H1 (cell line): Measurements from ENCODE around the gene TRABD2A. TPM values are rescaled to one million over a fixed set of nuclear protein-coding genes. Genes with fewer than 3 reads are reported as not detected.

Experiments used
- CTCF ChIA-PET: fragments of 300-600 bp; sonication (Branson Sonifier 250); formaldehyde crosslinking; loops from one replicate; lab custom pipeline; 2021; ENCODE audit not compliant: partially characterized antibody; lab: Charles Lee
- POLR2A ChIA-PET: fragments of 300-600 bp; sonication (Branson Sonifier 250); formaldehyde crosslinking; loops from one replicate; lab custom pipeline; 2021; ENCODE audit warnings: inconsistent platforms; ENCODE audit not compliant: partially characterized antibody; lab: Charles Lee
- DNase-seq, 2 experiments: peaks; one replicate each; pipeline versions ENCODE4 v3.0.0 to v3.0.0-alpha.2; 2010 to 2022; ENCODE audit warnings: low spot score in 2 of 2, low read depth in 1 of 2, mixed read lengths in 1 of 2
- FAIRE-seq: peaks from 2 replicates; lab custom pipeline; 2011; peaks lifted over from hg19 to GRCh38; lab: Jason Lieb, UNC
- H2AFZ ChIP-seq: 2 replicates; pipeline ENCODE4 v1.8.1; 2012; ENCODE audit warnings: low read length, inconsistent platforms
- H2AK5ac ChIP-seq: 2 replicates; pipeline ENCODE4 v1.6.1; 2013; ENCODE audit warnings: low read depth, low read length
- H2BK120ac ChIP-seq: replicated peaks from 2 replicates; pipeline ENCODE3; 2013; ENCODE audit warnings: low read depth, low read length, inconsistent platforms
- H2BK12ac ChIP-seq: 2 replicates; pipeline ENCODE4 v1.6.1; 2013; ENCODE audit warnings: low read depth, low read length
- H2BK15ac ChIP-seq: 2 replicates; pipeline ENCODE4 v1.6.1; 2013; ENCODE audit warnings: low read length
- H2BK20ac ChIP-seq: 2 replicates; pipeline ENCODE4 v1.6.1; 2013; ENCODE audit warnings: low read length
- H2BK5ac ChIP-seq: 2 replicates; pipeline ENCODE4 v1.6.1; 2013; ENCODE audit warnings: low read depth, low read length
- H3K14ac ChIP-seq: 2 replicates; pipeline ENCODE4 v1.6.1; 2013; ENCODE audit warnings: inconsistent platforms; ENCODE audit not compliant: insufficient read length
- H3K18ac ChIP-seq: 2 replicates; pipeline ENCODE4 v1.6.1; 2013; ENCODE audit warnings: low read length; ENCODE audit errors: extremely low read depth
- H3K23ac ChIP-seq: 2 replicates; pipeline ENCODE4 v1.6.1; 2013; ENCODE audit warnings: inconsistent platforms; ENCODE audit not compliant: insufficient read length
- H3K23me2 ChIP-seq: 2 replicates; pipeline ENCODE4 v1.6.1; 2013; ENCODE audit warnings: low read depth, low read length
- H3K27ac ChIP-seq: 2 replicates; pipeline ENCODE4 v1.6.1; 2011; ENCODE audit warnings: low read depth, low read length, inconsistent platforms
- H3K27me3 ChIP-seq, 4 experiments: replicated peaks in 1 of 4; 1 replicate in 1 of 4; 2 replicates in 3 of 4; pipeline versions ENCODE4 v1.6.1 to v1.8.1; 2011 to 2013; ENCODE audit warnings: low read length in 3 of 4, mild to moderate bottlenecking in 3 of 4, inconsistent platforms in 2 of 4, mixed read lengths in 2 of 4, moderate library complexity in 1 of 4; ENCODE audit not compliant: control insufficient read depth in 3 of 4, insufficient read depth in 3 of 4; ENCODE audit errors: extremely low read depth in 1 of 4
- H3K36me3 ChIP-seq, 4 experiments: 2 replicates each; pipeline versions ENCODE4 v1.6.1 to v1.8.1; 2011 to 2013; ENCODE audit warnings: mild to moderate bottlenecking in 4 of 4, low read length in 3 of 4, moderate library complexity in 2 of 4, control low read depth in 1 of 4, inconsistent platforms in 1 of 4; ENCODE audit not compliant: insufficient read depth in 4 of 4, control insufficient read depth in 2 of 4
- H3K4ac ChIP-seq: replicated peaks from 2 replicates; pipeline ENCODE3; 2013; ENCODE audit warnings: low read length, low read depth, mixed read lengths, inconsistent platforms; ENCODE audit not compliant: insufficient read length
- H3K4me1 ChIP-seq, 4 experiments: replicated peaks in 1 of 4; 1 replicate in 1 of 4; 2 replicates in 3 of 4; pipeline versions ENCODE4 v1.6.1 to v1.8.1; 2011 to 2013; ENCODE audit warnings: low read length in 3 of 4, inconsistent platforms in 2 of 4, mixed read lengths in 1 of 4; ENCODE audit not compliant: insufficient read depth in 4 of 4, control insufficient read depth in 3 of 4
- H3K4me2 ChIP-seq, 2 experiments: 2 replicates each; pipeline versions ENCODE4 v1.6.1 to v1.8.1; 2011 to 2013; ENCODE audit warnings: low read depth in 2 of 2, low read length in 2 of 2, control low read depth in 1 of 2, inconsistent platforms in 1 of 2, mild to moderate bottlenecking in 1 of 2; ENCODE audit not compliant: insufficient read depth in 1 of 2
- H3K4me3 ChIP-seq, 4 experiments: fragments of 200-600, 300-600 bp in 1 of 4; sonication (generic), shearing (Covaris generic), sonication (Bioruptor Twin) in 1 of 4; 2 replicates each; pipeline versions ENCODE4 v1.5.1 to v1.8.1; 2011 to 2016; ENCODE audit warnings: low read length in 4 of 4, low read depth in 3 of 4, control low read depth in 2 of 4, inconsistent platforms in 2 of 4, mild to moderate bottlenecking in 2 of 4, mixed read lengths in 1 of 4, moderate library complexity in 1 of 4; ENCODE audit not compliant: insufficient read depth in 2 of 4; ENCODE audit errors: extremely low read depth in 1 of 4
- H3K56ac ChIP-seq: replicated peaks from 2 replicates; pipeline ENCODE3; 2013; ENCODE audit warnings: low read depth, mild to moderate bottlenecking, mixed read lengths, low read length, inconsistent platforms; ENCODE audit not compliant: insufficient read length
- H3K79me1 ChIP-seq: 2 replicates; pipeline ENCODE4 v1.6.1; 2013; ENCODE audit warnings: low read depth, low read length, control low read depth
- H3K79me2 ChIP-seq, 2 experiments: 2 replicates each; pipeline versions ENCODE4 v1.6.1 to v1.8.1; 2012 to 2013; ENCODE audit warnings: low read length in 2 of 2, mild to moderate bottlenecking in 2 of 2, inconsistent platforms in 1 of 2; ENCODE audit not compliant: insufficient read depth in 2 of 2, control insufficient read depth in 1 of 2
- H3K9ac ChIP-seq, 4 experiments: replicated peaks in 1 of 4; 1 replicate in 1 of 4; 2 replicates in 3 of 4; pipeline versions ENCODE4 v1.6.1 to v1.8.1; 2011 to 2013; ENCODE audit warnings: low read depth in 3 of 4, low read length in 3 of 4, control low read depth in 2 of 4, mild to moderate bottlenecking in 2 of 4, moderate library complexity in 2 of 4, inconsistent platforms in 1 of 4; ENCODE audit errors: extremely low read depth in 1 of 4
- H3K9me3 ChIP-seq, 2 experiments: 2 replicates each; pipeline versions ENCODE4 v1.6.1 to v1.8.1; 2012 to 2013; ENCODE audit warnings: mild to moderate bottlenecking in 2 of 2, moderate library complexity in 2 of 2, control low read depth in 1 of 2, inconsistent platforms in 1 of 2, low read depth in 1 of 2, low read length in 1 of 2, mixed read lengths in 1 of 2; ENCODE audit not compliant: insufficient read depth in 2 of 2
- H4K20me1 ChIP-seq, 2 experiments: replicated peaks in 1 of 2; 2 replicates each; pipeline versions ENCODE3 to v1.8.1; 2011 to 2013; ENCODE audit warnings: inconsistent platforms in 2 of 2, low read length in 2 of 2, mild to moderate bottlenecking in 1 of 2; ENCODE audit not compliant: insufficient read depth in 2 of 2, control insufficient read depth in 1 of 2
- H4K5ac ChIP-seq: 2 replicates; pipeline ENCODE4 v1.6.1; 2013; ENCODE audit warnings: low read length, low read depth, mixed read lengths, inconsistent platforms; ENCODE audit not compliant: insufficient read length
- H4K8ac ChIP-seq: 2 replicates; pipeline ENCODE4 v1.8.0; 2013; ENCODE audit warnings: mild to moderate bottlenecking, moderate library complexity, low read length, inconsistent platforms; ENCODE audit not compliant: insufficient read depth; ENCODE audit errors: extremely low read depth
- H4K91ac ChIP-seq: replicated peaks from 2 replicates; pipeline ENCODE3; 2013; ENCODE audit warnings: low read length, mixed read lengths, inconsistent platforms; ENCODE audit not compliant: insufficient read length
- BRCA1 ChIP-seq: IDR thresholded peaks from 2 replicates; pipeline ENCODE4 v1.6.1; 2012; ENCODE audit warnings: low read depth, low read length, improper control_type of control experiment
- CTBP2 ChIP-seq: IDR thresholded peaks from 2 replicates; pipeline ENCODE4 v1.7.0; 2011; ENCODE audit warnings: borderline replicate concordance, mild to moderate bottlenecking, moderate library complexity, mixed read lengths, low read length; ENCODE audit not compliant: insufficient read depth, insufficient read length
- EGR1 ChIP-seq: IDR thresholded peaks from 2 replicates; pipeline ENCODE4 v1.6.1; 2011; ENCODE audit warnings: low read depth, low read length, borderline replicate concordance
- GABPA ChIP-seq: IDR thresholded peaks from 2 replicates; pipeline ENCODE4 v1.6.1; 2011; ENCODE audit warnings: mild to moderate bottlenecking, low read length, moderate library complexity, borderline replicate concordance; ENCODE audit not compliant: insufficient read depth
- GTF2F1 ChIP-seq: IDR thresholded peaks from 2 replicates; pipeline ENCODE4 v1.6.1; 2012; ENCODE audit warnings: low read depth, low read length, improper control_type of control experiment, borderline replicate concordance
- POLR2A ChIP-seq, 2 experiments: IDR thresholded peaks; 1 replicate in 1 of 2; 2 replicates in 1 of 2; pipeline ENCODE4 v1.6.1; 2011; ENCODE audit warnings: low read depth in 2 of 2, low read length in 2 of 2, mild to moderate bottlenecking in 2 of 2; ENCODE audit errors: control extremely low read depth in 1 of 2
- POLR2AphosphoS5 ChIP-seq: IDR thresholded peaks from 2 replicates; pipeline ENCODE4 v1.6.1; 2011; ENCODE audit warnings: low read depth, low read length
- SAP30 ChIP-seq: fragments of 300-600 bp; sonication (generic); IDR thresholded peaks from 2 replicates; pipeline ENCODE4 v1.7.1; 2012; ENCODE audit warnings: low read length, moderate library complexity, mild to moderate bottlenecking, inconsistent platforms; ENCODE audit not compliant: insufficient read depth, insufficient replicate concordance
- SIRT6 ChIP-seq: IDR thresholded peaks from one replicate; pipeline ENCODE4 v1.7.1; 2012; ENCODE audit warnings: low read length, inconsistent platforms
- TEAD4 ChIP-seq: IDR thresholded peaks from 2 replicates; pipeline ENCODE4 v1.6.1; 2012; ENCODE audit warnings: low read depth, low read length, inconsistent platforms, mixed read lengths
- WGBS, 2 experiments: shearing (Covaris generic) in 1 of 2; methylation state at CpG; one replicate each; pipeline versions ENCODE4 v1.1.6 to v1.1.7; 2013 to 2015; ENCODE audit warnings: low lambda C conversion rate in 2 of 2, mixed read lengths in 2 of 2, inconsistent platforms in 1 of 2, low coverage in 1 of 2, missing lambda C conversion rate in 1 of 2; ENCODE audit not compliant: insufficient replicate concordance in 2 of 2, insufficient coverage in 1 of 2, insufficient read length in 1 of 2; ENCODE audit errors: extremely low coverage in 1 of 2, missing lambda C conversion rate in 1 of 2; 5-methylcytosine and 5-hydroxymethylcytosine counted together
- polyA plus RNA-seq, 7 experiments: library from polyadenylated mRNA; depleted of rRNA in 3 of 7; stranded (reverse) in 5 of 7; unstranded in 2 of 7; fragments of >200 nt in 5 of 7; fragments of 200-250 nt in 2 of 7; gene quantifications; 1 replicate in 5 of 7; 2 replicates in 1 of 7; 4 replicates in 1 of 7; pipeline versions ENCODE4 v1.2.1 to v1.2.3, GENCODE V29; 2011 to 2013; ENCODE audit warnings: missing spikeins in 2 of 7, mixed read lengths in 2 of 7
- total RNA-seq: library from RNA; stranded (reverse); fragmentation: NEBNext Ultra II Directional; extraction: Animal tissue kit (Norgen Biotek cat#: 25700); gene quantifications from 2 replicates; pipeline ENCODE4 v1.2.1, GENCODE V29; 2021
- TF ChIP-seq, protein P1 (sequence below), 3 experiments: IDR thresholded peaks; 1 replicate in 2 of 3; 2 replicates in 1 of 3; pipeline versions ENCODE4 v1.5.1 to v1.6.1; 2011; ENCODE audit warnings: low read length in 3 of 3, mild to moderate bottlenecking in 3 of 3, inconsistent platforms in 2 of 3, low read depth in 1 of 3, moderate library complexity in 1 of 3; ENCODE audit not compliant: insufficient read depth in 1 of 3; ENCODE audit errors: control extremely low read depth in 1 of 3

TRABD2A gene
- total and polyA plus RNA-seq, 2 of the 8 experiments (the other 6 are each of a cell fraction or from before 2014, with no cell fraction given): 17.3 to 18.6 TPM

GRCh38 chr2:84854850-84855249 lies 26.0 kb downstream of the TRABD2A start:
- CTCF ChIA-PET: interaction anchor here (1.6 kb wide), 1 partner anchor 22 kb away, joined by 5 read pairs; no protein-coding TSS in a partner anchor
- TF ChIP-seq EGR1 (no peak), POLR2AphosphoS5 (no peak), POLR2A (IDR thresholded peaks at IDR 0.05; ENCODE audit: control extremely low read depth in 1 of 2, low read depth in 2 of 2, low read length in 2 of 2) (no peak), CTBP2 (no peak), SAP30 (no peak), SIRT6 (no peak), GABPA (no peak), GTF2F1 (no peak), TEAD4 (no peak), BRCA1 (no peak)
- TF ChIP-seq, protein P1, sequence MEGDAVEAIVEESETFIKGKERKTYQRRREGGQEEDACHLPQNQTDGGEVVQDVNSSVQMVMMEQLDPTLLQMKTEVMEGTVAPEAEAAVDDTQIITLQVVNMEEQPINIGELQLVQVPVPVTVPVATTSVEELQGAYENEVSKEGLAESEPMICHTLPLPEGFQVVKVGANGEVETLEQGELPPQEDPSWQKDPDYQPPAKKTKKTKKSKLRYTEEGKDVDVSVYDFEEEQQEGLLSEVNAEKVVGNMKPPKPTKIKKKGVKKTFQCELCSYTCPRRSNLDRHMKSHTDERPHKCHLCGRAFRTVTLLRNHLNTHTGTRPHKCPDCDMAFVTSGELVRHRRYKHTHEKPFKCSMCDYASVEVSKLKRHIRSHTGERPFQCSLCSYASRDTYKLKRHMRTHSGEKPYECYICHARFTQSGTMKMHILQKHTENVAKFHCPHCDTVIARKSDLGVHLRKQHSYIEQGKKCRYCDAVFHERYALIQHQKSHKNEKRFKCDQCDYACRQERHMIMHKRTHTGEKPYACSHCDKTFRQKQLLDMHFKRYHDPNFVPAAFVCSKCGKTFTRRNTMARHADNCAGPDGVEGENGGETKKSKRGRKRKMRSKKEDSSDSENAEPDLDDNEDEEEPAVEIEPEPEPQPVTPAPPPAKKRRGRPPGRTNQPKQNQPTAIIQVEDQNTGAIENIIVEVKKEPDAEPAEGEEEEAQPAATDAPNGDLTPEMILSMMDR (IDR thresholded peaks at IDR 0.05; ENCODE audit: control extremely low read depth in 1 of 3, insufficient read depth in 1 of 3, low read depth in 1 of 3, low read length in 3 of 3): no peak

More at GRCh38 chr2:84854850-84855249, 26.0 kb downstream of the TRABD2A start:
- DNase-seq (no peak), FAIRE-seq (no peak)
- Histone ChIP-seq H4K8ac (no peak overlapping the region), H2BK12ac (peak overlapping the region; percentile 96), H3K9ac (no peak overlapping the region), H2AFZ (no peak overlapping the region), H2BK20ac (peak overlapping the region; percentile 96), H4K5ac (no peak overlapping the region), H3K27ac (no peak overlapping the region), H3K4me2 (peak overlapping the region in 1 of 2 experiments; percentile 65; a peak in 1 of 4 replicates), H4K20me1 (peaks cover 0 to 3% of the 10 kb centered on the region in 2 experiments), H2AK5ac (peak overlapping the region; percentile 91), H3K23ac (no peak overlapping the region), H3K23me2 (no peaks in the 10 kb centered on the region; the same call in 1 of the 2 replicates), H3K18ac (0 out of 2 replicates have a peak overlapping the region, but pooled peaks have one; percentile 9), H3K4ac (peak overlapping the region; percentile 42), H3K36me3 (no peaks in the 10 kb centered on the region), H3K4me1 (peaks cover 7 to 18% (median 12%) of the 10 kb centered on the region in 4 experiments), H2BK15ac (peak overlapping the region; percentile 35; the same call in 1 of the 2 replicates), H3K9me3 (no peaks in the 10 kb centered on the region), H3K14ac (no peak overlapping the region), H3K27me3 (peaks cover 16 to 36% (median 30%) of the 10 kb centered on the region in 4 experiments), H2BK120ac (no peak overlapping the region), H3K79me1 (peaks cover 2% of the 10 kb centered on the region), H3K4me3 (no peak overlapping the region), H2BK5ac (peak overlapping the region; percentile 19; the same call in 1 of the 2 replicates), H4K91ac (no peak overlapping the region), H3K79me2 (no peaks in the 10 kb centered on the region), H3K56ac (no peak overlapping the region)
- WGBS, 2 experiments: 74% methylated on average over 4 of the region's 4 CpGs; no CpG with 5 or more reads in 1 of the 2 experiments
- POLR2A ChIA-PET: interaction anchor here (0.6 kb wide), 1 partner anchor 65 kb away, joined by 3 read pairs; no protein-coding TSS in a partner anchor
